ENCODE measurements around the gene COMMD2. TPM values are rescaled to one million over a fixed set of nuclear protein-coding genes. Genes with fewer than 3 reads are reported as not detected.

COMMD2 gene
- total and polyA plus RNA-seq, 10 of the 15 experiments (the other 5 are each of a cell fraction or from before 2014, with no cell fraction given): 23.0 to 97.0 (median 50.9) TPM

DNA sequence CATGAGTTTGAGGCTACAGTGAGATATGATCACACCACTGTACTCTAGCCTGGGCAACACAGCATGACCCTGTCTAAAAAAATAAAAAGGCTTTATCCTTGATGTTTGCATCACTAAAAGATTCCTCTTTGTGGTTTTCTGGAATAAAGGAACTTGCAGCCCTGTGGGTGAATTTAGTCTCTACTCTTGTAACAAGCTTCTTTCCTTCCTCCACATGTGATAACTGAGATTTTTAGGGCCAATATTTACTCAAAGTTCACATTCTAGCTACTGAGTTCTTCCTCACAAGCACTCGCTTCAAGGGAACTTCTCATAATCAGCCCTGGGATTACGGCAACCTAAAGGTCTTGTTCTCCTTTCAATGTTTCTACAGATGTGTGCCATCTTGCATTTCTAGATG, 24.6 kb downstream of the COMMD2 start:
- no peak overlapping the region for H3K4me2 ChIP-seq (ENCODE audit: control insufficient read depth, insufficient read depth)
- no peaks in the 10 kb centered on the region for H3K27me3 ChIP-seq (replicated peaks in 1 of 2; ENCODE audit: control insufficient read depth in 2 of 2, insufficient read depth in 2 of 2, low read length in 1 of 2)
- no peaks in the 10 kb centered on the region for H3K36me3 ChIP-seq (ENCODE audit: control insufficient read depth in 2 of 2, insufficient read depth in 2 of 2, low read length in 1 of 2)
- in situ Hi-C loops (cut with MboI): no loop called here
- no peaks in the 10 kb centered on the region for H4K20me1 ChIP-seq (ENCODE audit: control insufficient read depth, insufficient read depth)
- no peak overlapping the region for H3K27ac ChIP-seq (ENCODE audit: control insufficient read depth, insufficient read depth)
- ChIA-PET POLR2A (interaction anchor here (1.3 kb wide), 1 partner anchor 123 kb away, joined by 3 read pairs; no protein-coding TSS in a partner anchor), CTCF (interaction anchor here (0.7 to 3.0 kb wide), 6 partner anchors 10 to 196 kb away, joined by 3 to 14 read pairs (median 4); no protein-coding TSS in a partner anchor), SMC1A (ENCODE audit: uncharacterized antibody, unreplicated experiment) (interaction anchor here (0.7 to 1.7 kb wide), 7 partner anchors 11 to 200 kb away, joined by 3 to 6 read pairs (median 3); no protein-coding TSS in a partner anchor), RAD21 (ENCODE audit: unreplicated experiment) (interaction anchor here (0.7 to 1.2 kb wide), 2 partner anchors 157 to 163 kb away, joined by 3 to 4 read pairs; no protein-coding TSS in a partner anchor)
- ATAC-seq (no peak), DNase-seq (ENCODE audit: low read depth, low spot score) (no peak), FAIRE-seq (no peak)
- no TSS peak for BruUV-seq (replicated peaks)
- H3K4me3 ChIP-seq: no peak overlapping the region
- peaks cover 12% of the 10 kb centered on the region for H3K4me1 ChIP-seq (ENCODE audit: control insufficient read depth, insufficient read depth, low read length)
- H3K9me3 ChIP-seq (replicated peaks; ENCODE audit: control insufficient read depth, insufficient read depth, low read length): no peaks in the 10 kb centered on the region
- H2AFZ ChIP-seq (ENCODE audit: control insufficient read depth, low read depth, low read length): no peak overlapping the region
- intact Hi-C loops (cut with micrococcal nuclease; ENCODE audit: unreplicated experiment): no loop called here
- TF ChIP-seq RFX5 (IDR thresholded peaks at IDR 0.05; ENCODE audit: low read depth, low read length): no peak
- no peak for TF ChIP-seq HSF1 (IDR thresholded peaks at IDR 0.05; ENCODE audit: low read depth, low read length)
- TF ChIP-seq WRNIP1 (IDR thresholded peaks at IDR 0.05; ENCODE audit: borderline replicate concordance, low read depth, low read length): no peak
- TF ChIP-seq, protein P1, sequence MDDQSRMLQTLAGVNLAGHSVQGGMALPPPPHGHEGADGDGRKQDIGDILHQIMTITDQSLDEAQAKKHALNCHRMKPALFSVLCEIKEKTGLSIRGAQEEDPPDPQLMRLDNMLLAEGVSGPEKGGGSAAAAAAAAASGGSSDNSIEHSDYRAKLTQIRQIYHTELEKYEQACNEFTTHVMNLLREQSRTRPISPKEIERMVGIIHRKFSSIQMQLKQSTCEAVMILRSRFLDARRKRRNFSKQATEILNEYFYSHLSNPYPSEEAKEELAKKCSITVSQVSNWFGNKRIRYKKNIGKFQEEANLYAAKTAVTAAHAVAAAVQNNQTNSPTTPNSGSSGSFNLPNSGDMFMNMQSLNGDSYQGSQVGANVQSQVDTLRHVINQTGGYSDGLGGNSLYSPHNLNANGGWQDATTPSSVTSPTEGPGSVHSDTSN (IDR thresholded peaks at IDR 0.05; ENCODE audit: insufficient replicate concordance, low read depth, low read length): no peak
- no peak for TF ChIP-seq NFYB (IDR thresholded peaks at IDR 0.05; ENCODE audit: insufficient read depth, low read depth, low read length)
- TF ChIP-seq DPF2 (IDR thresholded peaks at IDR 0.05): no peak
- TF ChIP-seq EGR1 (IDR thresholded peaks at IDR 0.05; ENCODE audit: borderline replicate concordance in 1 of 2, low read depth in 2 of 2, low read length in 2 of 2): no peak
- TF ChIP-seq ZBTB33 (IDR thresholded peaks at IDR 0.05): no peak
- no peak for TF ChIP-seq TCF3 (IDR thresholded peaks at IDR 0.05; ENCODE audit: borderline replicate concordance, insufficient read depth, low read depth, low read length)
- no peak for TF ChIP-seq KDM1A (IDR thresholded peaks at IDR 0.05; ENCODE audit: borderline replicate concordance)
- no peak for TF ChIP-seq EED (IDR thresholded peaks at IDR 0.05; ENCODE audit: low read depth)
- TF ChIP-seq CHD1 (IDR thresholded peaks at IDR 0.05; ENCODE audit: low read depth, low read length): no peak
- TF ChIP-seq PAX5 (IDR thresholded peaks at IDR 0.05; ENCODE audit: borderline replicate concordance, low read depth, low read length): no peak
- no peak for TF ChIP-seq TCF12 (IDR thresholded peaks at IDR 0.05; ENCODE audit: low read depth, low read length)
- TF ChIP-seq SPI1 (IDR thresholded peaks at IDR 0.05; ENCODE audit: borderline replicate concordance, insufficient read depth, low read depth, low read length): no peak
- H3K9ac ChIP-seq (ENCODE audit: control insufficient read depth, insufficient read depth, low read length): no peak overlapping the region
- no peaks in the 10 kb centered on the region for H3K79me2 ChIP-seq (ENCODE audit: control insufficient read depth, insufficient read depth, low read length)
- 98% methylated on average over 2 of the region's 2 CpGs for WGBS (ENCODE audit: insufficient coverage, insufficient replicate concordance, low lambda C conversion rate, missing lambda C conversion rate)
